Calu3 (cell line): Measurements from ENCODE around the gene IGF1R. TPM values are rescaled to one million over a fixed set of nuclear protein-coding genes. Genes with fewer than 3 reads are reported as not detected.

Experiments used
- BruUV-seq: library from RNA; stranded (reverse); fragments of 400-500 nt; replicated peaks from 2 replicates; lab custom pipeline; 2021; lab: Mats Ljungman, UMichigan
- CTCF ChIA-PET: fragments of 300-600 bp; sonication (Branson Sonifier 250); formaldehyde crosslinking; loops from one replicate; lab custom pipeline; 2022; ENCODE audit warnings: antibody characterized with exemption; lab: Charles Lee
- DNase-seq: peaks from one replicate; pipeline ENCODE4 v3.0.0; 2022
- H3K27ac Mint-ChIP-seq: one replicate; pipeline ENCODE4 v1.8.0; 2022; ENCODE audit warnings: mixed read lengths; ENCODE audit not compliant: unreplicated experiment
- H3K27me3 Mint-ChIP-seq: one replicate; pipeline ENCODE4 v1.8.0; 2022; ENCODE audit warnings: mixed read lengths; ENCODE audit not compliant: unreplicated experiment
- H3K36me3 Mint-ChIP-seq: one replicate; pipeline ENCODE4 v1.8.0; 2022; ENCODE audit warnings: mild to moderate bottlenecking, moderate library complexity, mixed read lengths; ENCODE audit not compliant: insufficient read depth, unreplicated experiment
- H3K4me1 Mint-ChIP-seq: one replicate; pipeline ENCODE4 v1.8.0; 2022; ENCODE audit warnings: mild to moderate bottlenecking, low read depth, mixed read lengths; ENCODE audit not compliant: unreplicated experiment
- H3K4me3 Mint-ChIP-seq: one replicate; pipeline ENCODE4 v1.8.0; 2022; ENCODE audit warnings: mild to moderate bottlenecking, low read depth, moderate library complexity, mixed read lengths; ENCODE audit not compliant: unreplicated experiment
- H3K9me3 Mint-ChIP-seq: one replicate; pipeline ENCODE4 v1.8.0; 2022; ENCODE audit warnings: low read depth, mixed read lengths; ENCODE audit not compliant: unreplicated experiment
- intact Hi-C: fragments of 100-400 bp; cut with micrococcal nuclease; formaldehyde crosslinking; loops from one replicate; pipeline ENCODE4 v1.10.0; 2022; ENCODE audit not compliant: unreplicated experiment
- total RNA-seq: library from RNA; stranded (reverse); gene quantifications from 2 replicates; pipeline ENCODE4 v1.2.3, GENCODE V29; 2022
- TF ChIP-seq, protein P1 (sequence below): fragments of 200-600 bp; IDR thresholded peaks from one replicate; pipeline ENCODE4 v1.8.0; 2022; ENCODE audit warnings: antibody characterized with exemption; ENCODE audit not compliant: unreplicated experiment

Gene IGF1R
- total RNA-seq, 1 experiment from 2014 or later: 73.9 TPM

DNA sequence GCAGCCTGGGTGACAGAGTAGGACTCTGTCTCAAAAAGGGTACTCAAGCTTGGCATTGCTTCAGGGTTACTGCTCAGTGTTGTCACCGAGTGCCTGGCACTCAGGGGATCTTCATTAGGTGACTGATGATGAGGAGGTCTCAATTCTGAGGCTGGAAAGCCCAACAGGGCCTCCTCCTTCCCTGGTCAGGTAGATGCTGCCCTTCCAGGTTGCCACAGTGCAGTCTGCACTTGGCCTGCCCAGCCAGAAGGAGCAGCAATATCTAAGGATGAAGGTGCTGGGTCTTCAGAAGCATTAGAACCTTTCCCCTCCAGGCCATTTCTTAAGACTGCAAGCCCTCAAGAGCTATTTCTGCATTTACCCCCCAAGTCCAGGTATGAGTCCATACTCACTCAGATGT lies 317.3 kb downstream of the IGF1R start:
- TF ChIP-seq, protein P1, sequence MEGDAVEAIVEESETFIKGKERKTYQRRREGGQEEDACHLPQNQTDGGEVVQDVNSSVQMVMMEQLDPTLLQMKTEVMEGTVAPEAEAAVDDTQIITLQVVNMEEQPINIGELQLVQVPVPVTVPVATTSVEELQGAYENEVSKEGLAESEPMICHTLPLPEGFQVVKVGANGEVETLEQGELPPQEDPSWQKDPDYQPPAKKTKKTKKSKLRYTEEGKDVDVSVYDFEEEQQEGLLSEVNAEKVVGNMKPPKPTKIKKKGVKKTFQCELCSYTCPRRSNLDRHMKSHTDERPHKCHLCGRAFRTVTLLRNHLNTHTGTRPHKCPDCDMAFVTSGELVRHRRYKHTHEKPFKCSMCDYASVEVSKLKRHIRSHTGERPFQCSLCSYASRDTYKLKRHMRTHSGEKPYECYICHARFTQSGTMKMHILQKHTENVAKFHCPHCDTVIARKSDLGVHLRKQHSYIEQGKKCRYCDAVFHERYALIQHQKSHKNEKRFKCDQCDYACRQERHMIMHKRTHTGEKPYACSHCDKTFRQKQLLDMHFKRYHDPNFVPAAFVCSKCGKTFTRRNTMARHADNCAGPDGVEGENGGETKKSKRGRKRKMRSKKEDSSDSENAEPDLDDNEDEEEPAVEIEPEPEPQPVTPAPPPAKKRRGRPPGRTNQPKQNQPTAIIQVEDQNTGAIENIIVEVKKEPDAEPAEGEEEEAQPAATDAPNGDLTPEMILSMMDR: no peak
- no peak overlapping the region for H3K27ac Mint-ChIP-seq
- CTCF ChIA-PET: no interaction called here
- intact Hi-C loops: no loop called here
- H3K4me3 Mint-ChIP-seq: no peak overlapping the region
- H3K4me1 Mint-ChIP-seq: no peaks in the 10 kb centered on the region
- BruUV-seq: no TSS peak
- peaks cover 4% of the 10 kb centered on the region for H3K9me3 Mint-ChIP-seq
- H3K27me3 Mint-ChIP-seq: no peaks in the 10 kb centered on the region
- DNase-seq: no peak
- peaks cover 11% of the 10 kb centered on the region for H3K36me3 Mint-ChIP-seq

DNA sequence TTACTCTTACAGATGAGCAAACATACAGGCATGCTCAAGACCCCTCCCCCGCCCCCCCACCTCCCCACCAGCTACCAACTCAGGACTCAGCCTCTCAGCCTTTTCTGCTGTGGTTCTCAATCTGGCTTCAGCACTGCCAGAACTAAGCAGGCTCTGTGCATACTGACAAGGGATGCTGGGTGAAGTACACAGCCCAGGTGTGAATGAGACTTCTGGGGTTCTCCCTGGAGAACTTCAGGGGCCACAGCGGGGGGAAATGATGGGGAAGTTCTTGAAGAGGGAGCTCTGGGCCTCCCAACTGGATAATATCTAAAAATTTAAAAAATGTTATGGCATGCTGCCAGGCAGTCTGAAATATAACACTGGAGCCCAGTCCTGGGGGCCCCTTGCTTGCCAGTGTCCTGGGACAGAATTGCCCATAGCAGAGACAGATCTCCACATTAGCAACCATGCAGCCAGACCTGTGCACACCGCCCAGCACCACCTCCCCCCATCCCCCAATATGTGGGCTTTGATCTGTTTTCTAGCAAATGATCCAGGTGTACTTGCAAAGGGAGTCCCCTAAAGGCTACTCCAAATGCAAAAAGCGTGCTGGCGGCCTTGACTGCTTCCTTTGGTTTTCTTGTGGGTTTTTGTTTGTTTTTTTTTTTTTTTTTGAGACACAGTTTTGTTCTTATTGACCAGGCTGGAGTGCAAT lies 317.9 kb downstream of the IGF1R start:
- H3K4me3 Mint-ChIP-seq: no peak overlapping the region
- no peaks in the 10 kb centered on the region for H3K4me1 Mint-ChIP-seq
- DNase-seq: no peak
- peaks cover 4% of the 10 kb centered on the region for H3K9me3 Mint-ChIP-seq
- no peak overlapping the region for H3K27ac Mint-ChIP-seq
- peaks cover 5% of the 10 kb centered on the region for H3K36me3 Mint-ChIP-seq
- no TSS peak for BruUV-seq
- TF ChIP-seq, protein P1: no peak
- CTCF ChIA-PET: no interaction called here
- intact Hi-C loops: no loop called here
- H3K27me3 Mint-ChIP-seq: no peaks in the 10 kb centered on the region

DNA sequence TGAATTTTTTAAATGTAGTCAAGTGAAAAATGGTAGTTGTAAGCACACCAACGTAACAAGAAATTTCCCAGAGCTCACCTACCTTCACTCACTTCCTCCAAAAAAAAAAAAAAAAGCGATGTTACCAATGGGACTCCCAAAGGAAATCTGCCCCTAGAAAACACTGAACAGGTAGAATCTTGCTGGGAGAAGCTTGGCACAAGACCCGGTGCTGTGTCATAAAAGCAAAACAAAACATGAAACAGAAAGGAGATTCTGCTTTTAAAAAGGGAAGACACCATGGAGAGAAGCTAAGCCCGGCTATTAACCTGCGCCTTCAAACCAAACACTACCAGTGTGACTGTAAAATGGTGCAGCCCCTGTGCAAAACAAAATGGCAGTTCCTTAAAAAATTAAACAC lies 318.8 kb downstream of the IGF1R start:
- Mint-ChIP-seq H3K9me3 (no peaks in the 10 kb centered on the region), H3K4me3 (no peak overlapping the region), H3K4me1 (no peaks in the 10 kb centered on the region), H3K27me3 (no peaks in the 10 kb centered on the region), H3K36me3 (no peaks in the 10 kb centered on the region), H3K27ac (no peak overlapping the region)
- no TSS peak for BruUV-seq
- no peak for DNase-seq
- intact Hi-C loops: no loop called here
- TF ChIP-seq, protein P1: no peak
- CTCF ChIA-PET: interaction anchor here (0.7 kb wide), 1 partner anchor 56 kb away, joined by 3 read pairs; no protein-coding TSS in a partner anchor

DNA sequence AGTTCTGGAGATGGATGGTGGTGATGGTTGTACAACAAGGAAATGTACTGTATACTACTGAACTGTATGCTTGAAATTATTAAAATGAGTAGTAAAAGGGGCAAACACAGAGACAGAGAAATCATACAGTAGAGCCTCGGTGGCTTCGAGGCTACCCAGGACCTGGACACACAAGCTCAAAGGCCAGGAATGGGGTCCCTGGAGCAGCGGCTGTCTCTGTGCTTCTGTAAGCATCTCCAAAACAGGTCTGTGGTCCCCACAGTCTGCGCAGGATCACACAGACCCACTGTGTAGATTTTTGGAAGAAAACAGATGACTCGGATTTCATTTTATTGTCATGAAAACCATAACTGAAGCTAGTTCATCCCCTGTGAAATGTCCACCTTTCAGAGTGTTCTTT lies 319.6 kb downstream of the IGF1R start:
- no peaks in the 10 kb centered on the region for H3K4me1 Mint-ChIP-seq
- H3K36me3 Mint-ChIP-seq: no peaks in the 10 kb centered on the region
- intact Hi-C loops: no loop called here
- CTCF ChIA-PET: interaction anchor here (0.6 kb wide), 1 partner anchor 41 kb away, joined by 3 read pairs; no protein-coding TSS in a partner anchor
- no peak for DNase-seq
- H3K27ac Mint-ChIP-seq: no peak overlapping the region
- TF ChIP-seq, protein P1: no peak
- BruUV-seq: no TSS peak
- no peaks in the 10 kb centered on the region for H3K9me3 Mint-ChIP-seq
- no peak overlapping the region for H3K4me3 Mint-ChIP-seq
- no peaks in the 10 kb centered on the region for H3K27me3 Mint-ChIP-seq
